ENCODE data around the gene CALR3.

The CALR3 gene

DNA sequence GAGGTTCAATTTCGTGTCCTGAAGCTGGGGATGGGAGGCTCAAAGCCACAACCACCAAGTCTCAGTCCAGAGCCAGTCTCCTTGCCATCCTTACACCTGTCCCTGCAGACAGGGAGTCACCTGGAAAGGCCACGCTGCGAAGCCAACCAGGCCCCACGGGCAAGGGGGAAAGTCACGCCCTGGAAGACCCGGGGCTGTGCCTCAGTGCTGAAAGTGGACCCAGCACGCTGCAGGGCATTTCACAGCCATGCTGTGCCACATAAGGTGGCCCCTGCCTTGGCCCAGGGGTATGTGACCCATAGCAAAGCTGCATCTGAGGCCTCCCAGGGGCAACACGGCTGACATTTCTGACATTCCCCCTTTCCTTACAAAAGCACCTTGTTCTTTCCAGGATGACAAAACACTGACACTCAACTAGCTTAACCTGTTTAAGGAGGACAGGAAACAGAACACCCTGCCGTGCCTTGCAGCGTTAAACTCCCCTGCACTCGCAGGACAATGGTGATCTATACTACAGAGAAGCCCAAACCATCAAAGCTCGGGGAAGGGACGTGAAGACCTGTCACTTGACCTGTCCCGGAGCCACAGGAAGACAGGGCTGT lies 31.5 kb upstream of the CALR3 start:
- peaks cover 94% of the 10 kb centered on the region for H3K36me3 ChIP-seq (ENCODE audit: control insufficient read depth, low read length)
- peaks cover 3% of the 10 kb centered on the region; the same call in 1 of the 2 replicates for H4K20me1 ChIP-seq (ENCODE audit: control insufficient read depth, insufficient read depth, low read depth, low read length)
- H3K4me3 ChIP-seq (ENCODE audit: low read length): no peak overlapping the region

DNA sequence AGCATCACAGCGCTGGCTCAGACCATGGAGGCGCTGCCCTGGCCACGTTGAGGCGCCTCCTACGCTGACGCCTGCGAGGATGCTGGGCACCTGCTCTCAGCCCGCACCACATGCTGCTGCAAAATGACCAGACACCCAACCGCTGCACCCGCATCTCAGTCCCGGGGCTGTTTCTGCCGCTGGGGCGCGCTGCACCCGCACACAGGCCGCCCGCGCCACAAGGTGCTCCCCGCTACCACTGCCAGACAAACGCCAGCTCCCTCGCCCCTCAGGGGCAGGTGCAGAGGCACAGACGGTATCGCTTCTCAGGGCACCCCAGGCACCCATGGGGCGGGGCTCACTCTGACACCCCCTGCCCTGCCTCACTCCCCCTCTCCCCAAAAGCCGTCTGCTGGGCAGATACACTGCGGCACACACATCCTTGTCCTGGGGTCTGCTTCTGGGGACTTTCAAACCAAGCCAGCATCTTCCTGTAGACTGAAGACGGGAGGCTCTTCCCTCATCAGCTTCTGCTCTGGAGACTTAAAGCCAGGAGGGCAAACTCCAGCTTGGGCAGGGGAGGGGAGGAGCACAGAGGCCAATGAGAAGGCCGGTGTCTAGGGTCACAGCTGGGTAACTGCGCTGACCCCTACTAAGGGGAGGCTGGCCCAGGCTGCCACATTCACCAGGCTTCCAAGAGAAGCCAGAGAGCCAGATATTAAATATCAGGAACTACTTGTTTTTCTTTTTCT lies 29.9 kb upstream of the CALR3 start:
- H3K27ac ChIP-seq (ENCODE audit: low read depth, low read length): no peak overlapping the region
- no peak overlapping the region for H3K4me2 ChIP-seq (ENCODE audit: low read length)
- H3K4me1 ChIP-seq (ENCODE audit: control insufficient read depth, low read length): no peaks in the 10 kb centered on the region
- peaks cover 3% of the 10 kb centered on the region; the same call in 1 of the 2 replicates for H4K20me1 ChIP-seq (ENCODE audit: control insufficient read depth, insufficient read depth, low read depth, low read length)
- peaks cover 92% of the 10 kb centered on the region for H3K36me3 ChIP-seq (ENCODE audit: control insufficient read depth, low read length)
- TF ChIP-seq EZH2phosphoT487 (IDR thresholded peaks at IDR 0.05; ENCODE audit: borderline replicate concordance, low read length): no peak
- TF ChIP-seq, protein P1, sequence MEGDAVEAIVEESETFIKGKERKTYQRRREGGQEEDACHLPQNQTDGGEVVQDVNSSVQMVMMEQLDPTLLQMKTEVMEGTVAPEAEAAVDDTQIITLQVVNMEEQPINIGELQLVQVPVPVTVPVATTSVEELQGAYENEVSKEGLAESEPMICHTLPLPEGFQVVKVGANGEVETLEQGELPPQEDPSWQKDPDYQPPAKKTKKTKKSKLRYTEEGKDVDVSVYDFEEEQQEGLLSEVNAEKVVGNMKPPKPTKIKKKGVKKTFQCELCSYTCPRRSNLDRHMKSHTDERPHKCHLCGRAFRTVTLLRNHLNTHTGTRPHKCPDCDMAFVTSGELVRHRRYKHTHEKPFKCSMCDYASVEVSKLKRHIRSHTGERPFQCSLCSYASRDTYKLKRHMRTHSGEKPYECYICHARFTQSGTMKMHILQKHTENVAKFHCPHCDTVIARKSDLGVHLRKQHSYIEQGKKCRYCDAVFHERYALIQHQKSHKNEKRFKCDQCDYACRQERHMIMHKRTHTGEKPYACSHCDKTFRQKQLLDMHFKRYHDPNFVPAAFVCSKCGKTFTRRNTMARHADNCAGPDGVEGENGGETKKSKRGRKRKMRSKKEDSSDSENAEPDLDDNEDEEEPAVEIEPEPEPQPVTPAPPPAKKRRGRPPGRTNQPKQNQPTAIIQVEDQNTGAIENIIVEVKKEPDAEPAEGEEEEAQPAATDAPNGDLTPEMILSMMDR (IDR thresholded peaks at IDR 0.05; ENCODE audit: low read depth, low read length, poor library complexity, severe bottlenecking): no peak
- no peaks in the 10 kb centered on the region for H3K9me3 ChIP-seq (ENCODE audit: control insufficient read depth, insufficient read depth, low read length)
- H3K79me2 ChIP-seq (ENCODE audit: control insufficient read depth, low read length): peaks cover 16% of the 10 kb centered on the region
- no peak overlapping the region for H3K4me3 ChIP-seq (ENCODE audit: low read length)
- H3K27me3 ChIP-seq (ENCODE audit: control insufficient read depth, low read length): no peaks in the 10 kb centered on the region
- H3F3A ChIP-seq (ENCODE audit: control insufficient read depth, insufficient read depth): no peaks in the 10 kb centered on the region
- no peaks in the 10 kb centered on the region for H3K9me2 ChIP-seq (replicated peaks; ENCODE audit: control insufficient read depth, low read length)

More for the DNA sequence above, 31.5 kb upstream of the CALR3 start:
- no peaks in the 10 kb centered on the region for H3K4me1 ChIP-seq (ENCODE audit: control insufficient read depth, low read length)
- H3K9me2 ChIP-seq (replicated peaks; ENCODE audit: control insufficient read depth, low read length): no peaks in the 10 kb centered on the region
- no peak for TF ChIP-seq EZH2phosphoT487 (IDR thresholded peaks at IDR 0.05; ENCODE audit: borderline replicate concordance, low read length)
- TF ChIP-seq, protein P1 (IDR thresholded peaks at IDR 0.05; ENCODE audit: low read depth, low read length, poor library complexity, severe bottlenecking): no peak
- no peaks in the 10 kb centered on the region for H3K27me3 ChIP-seq (ENCODE audit: control insufficient read depth, low read length)
- no peak overlapping the region for H3K4me2 ChIP-seq (ENCODE audit: low read length)
- no peak overlapping the region for H3K27ac ChIP-seq (ENCODE audit: low read depth, low read length)
- no peaks in the 10 kb centered on the region for H3K9me3 ChIP-seq (ENCODE audit: control insufficient read depth, insufficient read depth, low read length)
- peaks cover 16% of the 10 kb centered on the region for H3K79me2 ChIP-seq (ENCODE audit: control insufficient read depth, low read length)
- no peaks in the 10 kb centered on the region for H3F3A ChIP-seq (ENCODE audit: control insufficient read depth, insufficient read depth)

DNA sequence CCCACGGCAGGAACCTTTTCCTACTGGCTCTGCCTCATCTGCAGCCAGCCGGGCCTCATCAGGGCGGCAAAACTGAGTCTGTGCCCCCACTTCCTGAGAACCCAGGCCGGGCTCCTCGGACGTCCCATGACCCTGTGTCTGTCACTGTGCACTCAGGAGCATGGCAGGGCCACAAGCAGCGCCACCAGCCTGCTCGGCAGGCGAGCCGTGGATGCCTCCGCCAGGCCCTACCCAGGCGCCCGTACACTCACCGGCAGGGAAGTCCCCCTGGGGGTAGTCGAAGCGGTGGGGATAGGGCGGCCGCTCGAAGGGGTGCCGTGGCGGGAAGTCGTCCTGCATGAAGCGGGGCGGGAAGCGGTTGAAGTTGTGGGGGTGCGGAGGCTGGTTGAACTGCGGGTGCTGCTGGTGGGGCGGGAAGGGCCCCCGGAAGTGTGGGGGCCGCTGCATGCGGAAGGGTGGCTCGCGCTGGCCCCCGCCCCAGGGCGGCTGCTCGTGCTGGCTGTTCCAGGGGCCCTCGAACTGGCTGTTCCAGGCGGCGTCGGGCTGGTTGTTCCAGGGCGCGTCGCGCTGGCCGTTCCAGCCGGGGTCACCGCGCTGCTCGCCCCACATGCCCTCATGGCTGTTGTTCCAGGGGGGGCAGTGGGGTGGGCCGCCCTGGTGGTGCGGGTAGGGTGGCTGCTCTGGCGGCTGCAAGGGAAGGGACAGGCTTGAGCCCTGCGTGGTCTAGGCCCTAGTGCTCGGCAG lies 29.2 kb upstream of the CALR3 start:
- Histone ChIP-seq H3K27me3 (ENCODE audit: control insufficient read depth, low read length) (no peaks in the 10 kb centered on the region), H3K79me2 (ENCODE audit: control insufficient read depth, low read length) (peaks cover 16% of the 10 kb centered on the region), H4K20me1 (ENCODE audit: control insufficient read depth, insufficient read depth, low read depth, low read length) (peaks cover 3% of the 10 kb centered on the region; the same call in 1 of the 2 replicates), H3K4me2 (ENCODE audit: low read length) (no peak overlapping the region), H3K9me3 (ENCODE audit: control insufficient read depth, insufficient read depth, low read length) (no peaks in the 10 kb centered on the region), H3K36me3 (ENCODE audit: control insufficient read depth, low read length) (peaks cover 92% of the 10 kb centered on the region), H3K4me3 (ENCODE audit: low read length) (no peak overlapping the region), H3F3A (ENCODE audit: control insufficient read depth, insufficient read depth) (no peaks in the 10 kb centered on the region), H3K9me2 (replicated peaks; ENCODE audit: control insufficient read depth, low read length) (no peaks in the 10 kb centered on the region), H3K27ac (ENCODE audit: low read depth, low read length) (no peak overlapping the region), H3K4me1 (ENCODE audit: control insufficient read depth, low read length) (no peaks in the 10 kb centered on the region)
- TF ChIP-seq EZH2phosphoT487 (IDR thresholded peaks at IDR 0.05; ENCODE audit: borderline replicate concordance, low read length): no peak
- TF ChIP-seq, protein P1 (IDR thresholded peaks at IDR 0.05; ENCODE audit: low read depth, low read length, poor library complexity, severe bottlenecking): no peak
